ENCODE results near the gene DMKN. TPM values are rescaled to one million over a fixed set of nuclear protein-coding genes. Genes with fewer than 3 reads are reported as not detected.

DMKN gene
- total and polyA plus RNA-seq, 9 of the 15 experiments (the other 6 are each of a cell fraction or from before 2014, with no cell fraction given), result 0.36 to 0.53 TPM; not detected in 7

GRCh38 chr19:35557539-35558399 is 44.3 kb upstream of the DMKN start:
- intact Hi-C loops (cut with micrococcal nuclease), result loop anchor here (5.0 kb wide), 3 partner anchors 35 to 375 kb away; partner anchors contain the start of gene ETV2
- H3K27me3 ChIP-seq (ENCODE audit: control insufficient read depth in 2 of 2, insufficient read depth in 2 of 2, low read length in 2 of 2), result peaks cover 28 to 50% of the 10 kb centered on the region in 2 experiments; a peak in 4 of 5 replicates
- TF ChIP-seq UBTF (IDR thresholded peaks at IDR 0.05; ENCODE audit: borderline replicate concordance in 1 of 2, low read depth in 2 of 2, low read length in 2 of 2), result 0 out of 4 replicates have a peak, but pooled peaks of 1 of the 2 experiments have one; percentile 20
- no peak for TF ChIP-seq AFF1 (IDR thresholded peaks at IDR 0.05; ENCODE audit: low read depth in 1 of 2, partially characterized antibody in 2 of 2)
- no peak for TF ChIP-seq TFAM (CRISPR knock-in tag; conservative IDR thresholded peaks at IDR 0.05)
- peak; percentile 12; the same call in 1 of the 2 replicates for TF ChIP-seq TCF3 (CRISPR knock-in tag; IDR thresholded peaks at IDR 0.05)
- peak; percentile 80 for TF ChIP-seq TFAP4 (CRISPR knock-in tag; IDR thresholded peaks at IDR 0.05; ENCODE audit: borderline replicate concordance)
- TF ChIP-seq RBFOX2 (IDR thresholded peaks at IDR 0.05; ENCODE audit: low read depth, low read length), result peak; percentile 32; the same call in 1 of the 2 replicates
- TF ChIP-seq CTCFL (IDR thresholded peaks at IDR 0.05; ENCODE audit: borderline replicate concordance, insufficient read depth, low read depth, low read length, poor library complexity, severe bottlenecking), result peak; percentile 85
- no peak for TF ChIP-seq SLC30A9 (CRISPR knock-in tag; IDR thresholded peaks at IDR 0.05)

More at GRCh38 chr19:35557539-35558399, 44.3 kb upstream of the DMKN start:
- Histone ChIP-seq H3K9me1 (ENCODE audit: control insufficient read depth, insufficient read depth, low read length) (peaks cover 3% of the 10 kb centered on the region), H3K79me2 (ENCODE audit: control insufficient read depth, insufficient read depth, low read length) (no peaks in the 10 kb centered on the region), H3K27ac (ENCODE audit: extremely low read depth, low read depth, low read length) (no peak overlapping the region), H3K4me1 (replicated peaks in 1 of 2; ENCODE audit: control insufficient read depth in 2 of 2, insufficient read depth in 2 of 2, low read length in 2 of 2) (peaks cover 4 to 50% of the 10 kb centered on the region in 2 experiments; a peak in 3 of 5 replicates), H3K4me3 (peak overlapping the region; percentile 55), H3K36me3 (ENCODE audit: control insufficient read depth, insufficient read depth, low read length) (no peaks in the 10 kb centered on the region), H3K9me3 (replicated peaks; ENCODE audit: control insufficient read depth, insufficient read depth, low read depth, low read length) (no peaks in the 10 kb centered on the region; the same call in 1 of the 2 replicates), H4K20me1 (replicated peaks; ENCODE audit: control insufficient read depth, insufficient read depth, low read length) (peaks cover 7% of the 10 kb centered on the region; the same call in 1 of the 2 replicates), H3K4me2 (ENCODE audit: insufficient read depth, low read length) (peak overlapping the region; percentile 91), H3K9ac (ENCODE audit: insufficient read depth in 1 of 2, low read depth in 2 of 2, low read length in 2 of 2) (peak overlapping the region in 1 of 2 experiments; percentile 80; a peak in 2 of 4 replicates), H2AFZ (ENCODE audit: low read depth, low read length) (peak overlapping the region; percentile 99)
- FAIRE-seq (peak; percentile 82), ATAC-seq (peak; percentile 92), DNase-seq (ENCODE audit: extremely low read depth in 1 of 4, low spot score in 3 of 4) (peak; percentile 91 to 94 (median 93))
- CTCF ChIA-PET (ENCODE audit: low intra/inter-chr PET ratio), result interaction anchor here (0.7 kb wide), 1 partner anchor 139 kb away, joined by 3 read pairs; no protein-coding TSS in a partner anchor
- in situ Hi-C loops (cut with MboI), result no loop called here
- BruUV-seq (replicated peaks), result no TSS peak
- POLR2A ChIA-PET, result interaction anchor here (0.5 to 1.0 kb wide), 6 partner anchors 12 to 215 kb away, joined by 3 read pairs; no protein-coding TSS in a partner anchor
- 8% methylated on average over 25 of the region's 60 CpGs for WGBS (ENCODE audit: insufficient coverage, low coverage, missing lambda C conversion rate)
